Measurements from ENCODE around the gene PKIB. TPM values are rescaled to one million over a fixed set of nuclear protein-coding genes. Genes with fewer than 3 reads are reported as not detected.
"Not testable (repeated sequence)": the region's sequence is repeated elsewhere in the genome, so short reads cannot be mapped to it uniquely, and the experiment has no call there.

The PKIB gene
- total and polyA plus RNA-seq, 2 donors from 2014 or later = 5.1 to 5.3 TPM

GRCh38 chr6:122640366-122640765 lies 30.2 kb downstream of the PKIB start:
- no peak for FAIRE-seq
- Histone ChIP-seq H3K27ac (ENCODE audit: low read depth in 2 of 2, low read length in 2 of 2) (no peak overlapping the region), H3K4me3 (ENCODE audit: low read length in 3 of 3) (no peak overlapping the region), H3K36me3 (ENCODE audit: control insufficient read depth in 2 of 3, insufficient read depth in 3 of 3, low read length in 3 of 3) (no peaks in the 10 kb centered on the region), H3K9me3 (ENCODE audit: control insufficient read depth in 2 of 3, insufficient read depth in 1 of 3, low read length in 3 of 3) (no peaks in the 10 kb centered on the region), H3K27me3 (ENCODE audit: control insufficient read depth, insufficient read depth, low read length) (no peaks in the 10 kb centered on the region), H3K4me1 (ENCODE audit: control insufficient read depth in 2 of 3, insufficient read depth in 2 of 3, low read depth in 1 of 3, low read length in 3 of 3) (peaks cover 0 to 4% (median 0%) of the 10 kb centered on the region in 3 donors), H3K9ac (ENCODE audit: low read length in 3 of 3) (no peak overlapping the region)
- no peak for DNase-seq
- intact Hi-C loops (cut with DNase I) = no loop called here
- TF ChIP-seq CTCF (IDR thresholded peaks at IDR 0.05; ENCODE audit: borderline replicate concordance, extremely low read depth, insufficient read depth) = no peak

GRCh38 chr6:122641819-122642218 lies 31.6 kb downstream of the PKIB start:
- Histone ChIP-seq H3K4me3 (ENCODE audit: low read length in 3 of 3) (no peak overlapping the region), H3K27ac (ENCODE audit: low read depth in 2 of 2, low read length in 2 of 2) (no peak overlapping the region), H3K9ac (ENCODE audit: low read length in 3 of 3) (no peak overlapping the region), H3K4me1 (ENCODE audit: control insufficient read depth in 2 of 3, insufficient read depth in 2 of 3, low read depth in 1 of 3, low read length in 3 of 3) (peaks cover 0 to 4% (median 0%) of the 10 kb centered on the region in 3 donors), H3K27me3 (ENCODE audit: control insufficient read depth, insufficient read depth, low read length) (no peaks in the 10 kb centered on the region), H3K36me3 (ENCODE audit: control insufficient read depth in 2 of 3, insufficient read depth in 3 of 3, low read length in 3 of 3) (no peaks in the 10 kb centered on the region), H3K9me3 (ENCODE audit: control insufficient read depth in 2 of 3, insufficient read depth in 1 of 3, low read length in 3 of 3) (no peaks in the 10 kb centered on the region)
- intact Hi-C loops (cut with DNase I) = no loop called here
- FAIRE-seq (no peak), DNase-seq (no peak)
- TF ChIP-seq CTCF (IDR thresholded peaks at IDR 0.05; ENCODE audit: borderline replicate concordance, extremely low read depth, insufficient read depth) = no peak

- H3K36me3 ChIP-seq (ENCODE audit: control insufficient read depth in 2 of 3, insufficient read depth in 3 of 3, low read length in 3 of 3); H3K9ac ChIP-seq (ENCODE audit: low read length in 3 of 3); H3K27ac ChIP-seq (ENCODE audit: low read depth in 2 of 2, low read length in 2 of 2); FAIRE-seq; H3K9me3 ChIP-seq (ENCODE audit: control insufficient read depth in 2 of 3, insufficient read depth in 1 of 3, low read length in 3 of 3); H3K4me3 ChIP-seq (ENCODE audit: low read length in 3 of 3); H3K27me3 ChIP-seq (ENCODE audit: control insufficient read depth, insufficient read depth, low read length); DNase-seq; intact Hi-C loops (cut with DNase I); H3K4me1 ChIP-seq (ENCODE audit: control insufficient read depth in 2 of 3, insufficient read depth in 2 of 3, low read depth in 1 of 3, low read length in 3 of 3): not testable (repeated sequence)
Measured at GRCh38 chr6:122642604-122643003, 32.4 kb downstream of the PKIB start.

GRCh38 chr6:122645256-122645655 lies 35.1 kb downstream of the PKIB start:
- intact Hi-C loops (cut with DNase I) = no loop called here
- H3K9me3 ChIP-seq (ENCODE audit: control insufficient read depth in 2 of 3, insufficient read depth in 1 of 3, low read length in 3 of 3) = no peaks in the 10 kb centered on the region
- FAIRE-seq (no peak), DNase-seq (no peak)
- TF ChIP-seq CTCF (IDR thresholded peaks at IDR 0.05; ENCODE audit: borderline replicate concordance, extremely low read depth, insufficient read depth) = no peak
- no peaks in the 10 kb centered on the region for H3K27me3 ChIP-seq (ENCODE audit: control insufficient read depth, insufficient read depth, low read length)
- H3K4me3 ChIP-seq (ENCODE audit: low read length in 3 of 3) = no peak overlapping the region
- H3K9ac ChIP-seq (ENCODE audit: low read length in 3 of 3) = no peak overlapping the region
- H3K4me1 ChIP-seq (ENCODE audit: control insufficient read depth in 2 of 3, insufficient read depth in 2 of 3, low read depth in 1 of 3, low read length in 3 of 3) = no peaks in the 10 kb centered on the region
- no peaks in the 10 kb centered on the region for H3K36me3 ChIP-seq (ENCODE audit: control insufficient read depth in 2 of 3, insufficient read depth in 3 of 3, low read length in 3 of 3)
- no peak overlapping the region for H3K27ac ChIP-seq (ENCODE audit: low read depth in 2 of 2, low read length in 2 of 2)
